Measurements from ENCODE around the gene CCDC177. TPM values are rescaled to one million over a fixed set of nuclear protein-coding genes. Genes with fewer than 3 reads are reported as not detected.

Gene CCDC177
- polyA plus RNA-seq, 1 donor (not counting 4 experiments of a cell fraction or from before 2014, with no cell fraction given), result not detected

- no peak overlapping the region for H3K4me2 ChIP-seq (ENCODE audit: control insufficient read depth, extremely low read depth, insufficient read depth, low read depth, low read length)
- H3K36me3 ChIP-seq (ENCODE audit: control insufficient read depth in 2 of 2, extremely low read depth in 1 of 2, insufficient read depth in 2 of 2, low read length in 2 of 2), result no peaks in the 10 kb centered on the region
- no peak for FAIRE-seq
- H3K9ac ChIP-seq (ENCODE audit: control insufficient read depth, extremely low read depth, insufficient read depth, low read length), result no peak overlapping the region
- no peak for DNase-seq (ENCODE audit: low read depth, low spot score)
- no peaks in the 10 kb centered on the region for H3K79me2 ChIP-seq (ENCODE audit: control insufficient read depth, insufficient read depth, low read length)
- H3K9me3 ChIP-seq (ENCODE audit: control insufficient read depth, low read depth, low read length), result no peaks in the 10 kb centered on the region
- no peaks in the 10 kb centered on the region for H4K20me1 ChIP-seq (ENCODE audit: control insufficient read depth, extremely low read depth, insufficient read depth, low read length)
- peaks cover 3% of the 10 kb centered on the region for H3K4me1 ChIP-seq (ENCODE audit: control insufficient read depth, extremely low read depth, insufficient read depth, low read length)
- H3K4me3 ChIP-seq (ENCODE audit: control insufficient read depth in 2 of 3, extremely low read depth in 1 of 3, insufficient read depth in 2 of 3, low read depth in 1 of 3, low read length in 3 of 3), result no peak overlapping the region
- H3K27ac ChIP-seq (ENCODE audit: control insufficient read depth, insufficient read depth, low read length), result no peak overlapping the region
- TF ChIP-seq EZH2 (IDR thresholded peaks at IDR 0.05; ENCODE audit: low read length), result no peak
- TF ChIP-seq, protein P1, sequence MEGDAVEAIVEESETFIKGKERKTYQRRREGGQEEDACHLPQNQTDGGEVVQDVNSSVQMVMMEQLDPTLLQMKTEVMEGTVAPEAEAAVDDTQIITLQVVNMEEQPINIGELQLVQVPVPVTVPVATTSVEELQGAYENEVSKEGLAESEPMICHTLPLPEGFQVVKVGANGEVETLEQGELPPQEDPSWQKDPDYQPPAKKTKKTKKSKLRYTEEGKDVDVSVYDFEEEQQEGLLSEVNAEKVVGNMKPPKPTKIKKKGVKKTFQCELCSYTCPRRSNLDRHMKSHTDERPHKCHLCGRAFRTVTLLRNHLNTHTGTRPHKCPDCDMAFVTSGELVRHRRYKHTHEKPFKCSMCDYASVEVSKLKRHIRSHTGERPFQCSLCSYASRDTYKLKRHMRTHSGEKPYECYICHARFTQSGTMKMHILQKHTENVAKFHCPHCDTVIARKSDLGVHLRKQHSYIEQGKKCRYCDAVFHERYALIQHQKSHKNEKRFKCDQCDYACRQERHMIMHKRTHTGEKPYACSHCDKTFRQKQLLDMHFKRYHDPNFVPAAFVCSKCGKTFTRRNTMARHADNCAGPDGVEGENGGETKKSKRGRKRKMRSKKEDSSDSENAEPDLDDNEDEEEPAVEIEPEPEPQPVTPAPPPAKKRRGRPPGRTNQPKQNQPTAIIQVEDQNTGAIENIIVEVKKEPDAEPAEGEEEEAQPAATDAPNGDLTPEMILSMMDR (optimal IDR thresholded peaks at IDR 0.05 in 1 of 3, IDR thresholded peaks at IDR 0.05 in 1 of 3, conservative IDR thresholded peaks at IDR 0.05 in 1 of 3; ENCODE audit: extremely low read depth in 1 of 3, insufficient read depth in 2 of 3, low read length in 3 of 3), result no peak
- no peaks in the 10 kb centered on the region for H3K9me1 ChIP-seq (ENCODE audit: control insufficient read depth, extremely low read depth, insufficient read depth, low read length)
- no peak overlapping the region for H2AFZ ChIP-seq (ENCODE audit: control insufficient read depth, low read length)
- H3K27me3 ChIP-seq (ENCODE audit: control insufficient read depth, extremely low read depth, insufficient read depth, low read length), result peaks cover 47% of the 10 kb centered on the region
- dilution Hi-C loops (cut with MboI; ENCODE audit: extremely low pct_ligation_motif_present, low sequenced_read_pairs), result no loop called here
These were observed 12.8 kb downstream of the CCDC177 start for GRCh38 chr14:69561893-69562292.

- Histone ChIP-seq H3K79me2 (ENCODE audit: control insufficient read depth, insufficient read depth, low read length) (no peaks in the 10 kb centered on the region), H3K9ac (ENCODE audit: control insufficient read depth, extremely low read depth, insufficient read depth, low read length) (no peak overlapping the region), H3K27ac (ENCODE audit: control insufficient read depth, insufficient read depth, low read length) (no peak overlapping the region), H3K36me3 (ENCODE audit: control insufficient read depth in 2 of 2, extremely low read depth in 1 of 2, insufficient read depth in 2 of 2, low read length in 2 of 2) (no peaks in the 10 kb centered on the region), H3K27me3 (ENCODE audit: control insufficient read depth, extremely low read depth, insufficient read depth, low read length) (peaks cover 42% of the 10 kb centered on the region), H3K9me1 (ENCODE audit: control insufficient read depth, extremely low read depth, insufficient read depth, low read length) (no peaks in the 10 kb centered on the region), H3K4me3 (ENCODE audit: control insufficient read depth in 2 of 3, extremely low read depth in 1 of 3, insufficient read depth in 2 of 3, low read depth in 1 of 3, low read length in 3 of 3) (no peak overlapping the region), H3K4me1 (ENCODE audit: control insufficient read depth, extremely low read depth, insufficient read depth, low read length) (peaks cover 3% of the 10 kb centered on the region), H3K4me2 (ENCODE audit: control insufficient read depth, extremely low read depth, insufficient read depth, low read depth, low read length) (no peak overlapping the region), H3K9me3 (ENCODE audit: control insufficient read depth, low read depth, low read length) (no peaks in the 10 kb centered on the region), H2AFZ (ENCODE audit: control insufficient read depth, low read length) (no peak overlapping the region), H4K20me1 (ENCODE audit: control insufficient read depth, extremely low read depth, insufficient read depth, low read length) (no peaks in the 10 kb centered on the region)
- no peak for FAIRE-seq
- TF ChIP-seq, protein P1 (optimal IDR thresholded peaks at IDR 0.05 in 1 of 3, IDR thresholded peaks at IDR 0.05 in 1 of 3, conservative IDR thresholded peaks at IDR 0.05 in 1 of 3; ENCODE audit: extremely low read depth in 1 of 3, insufficient read depth in 2 of 3, low read length in 3 of 3), result no peak
- no peak for TF ChIP-seq EZH2 (IDR thresholded peaks at IDR 0.05; ENCODE audit: low read length)
- no peak for DNase-seq (ENCODE audit: low read depth, low spot score)
- dilution Hi-C loops (cut with MboI; ENCODE audit: extremely low pct_ligation_motif_present, low sequenced_read_pairs), result no loop called here
These were observed 13.8 kb downstream of the CCDC177 start for GRCh38 chr14:69560826-69561225.

Measured in keratinocyte (primary cell).